T47D (cell line): ENCODE results near the gene ADAMTSL3.

Experiments
- DNase-seq, 2 experiments: peaks; one replicate each; pipeline versions ENCODE4 v3.0.0 to v3.0.0-alpha.2; 2011 to 2012; ENCODE audit warnings: low read depth in 1 of 2, low spot score in 1 of 2
- JUND ChIP-seq: IDR thresholded peaks from 2 replicates; pipeline ENCODE4 v1.6.1; 2012; ENCODE audit warnings: low read depth
- in situ Hi-C: cut with HindIII; loops from 2 replicates; pipeline ENCODE4 v1.10.0; 2016; ENCODE audit warnings: low sequenced_read_pairs, low pct_unique_long_range_greater_than_20kb

Gene ADAMTSL3

GRCh38 chr15:83643201-83643600 lies 10.7 kb upstream of the ADAMTSL3 start:
- no peak for DNase-seq
- in situ Hi-C loops, result no loop called here
- TF ChIP-seq JUND, result no peak

DNA sequence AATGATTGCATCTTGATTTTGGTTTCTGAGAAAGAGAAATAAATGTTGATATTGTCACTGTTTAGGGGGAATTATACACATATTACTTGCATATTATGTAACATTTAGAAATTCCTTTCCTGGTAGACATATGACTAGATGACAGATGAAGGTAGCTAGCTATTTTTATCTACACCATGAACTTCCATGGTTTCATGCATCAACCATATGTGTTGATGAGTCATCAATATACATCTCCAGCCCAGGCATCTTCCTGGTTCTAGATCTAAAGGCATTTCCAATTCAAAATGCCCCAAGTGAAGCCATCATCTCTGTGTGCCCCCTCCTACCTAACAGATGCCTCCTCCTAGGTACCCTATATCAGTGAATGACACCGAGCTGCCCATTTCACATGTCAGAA lies 9.5 kb upstream of the ADAMTSL3 start:
- in situ Hi-C loops, result no loop called here
- no peak for TF ChIP-seq JUND
- no peak for DNase-seq

- TF ChIP-seq JUND, result no peak
- in situ Hi-C loops, result no loop called here
- DNase-seq, result no peak
These were observed 3.1 kb upstream of the ADAMTSL3 start for GRCh38 chr15:83650831-83651230.

- in situ Hi-C loops, result no loop called here
- TF ChIP-seq JUND, result no peak
These were observed 2.4 kb upstream of the ADAMTSL3 start for GRCh38 chr15:83651541-83651940.

GRCh38 chr15:83652626-83653204 lies 1.2 kb upstream of the ADAMTSL3 start:
- in situ Hi-C loops, result no loop called here
- DNase-seq, result no peak
- no peak for TF ChIP-seq JUND

More at GRCh38 chr15:83651541-83651940, 2.4 kb upstream of the ADAMTSL3 start:
- DNase-seq, result peak in 1 of 2 experiments; percentile 61

- TF ChIP-seq JUND, result no peak
- in situ Hi-C loops, result no loop called here
- no peak for DNase-seq
These were observed 660 bp upstream of the ADAMTSL3 start for GRCh38 chr15:83653288-83653638.

- in situ Hi-C loops, result no loop called here
- TF ChIP-seq JUND, result no peak
- DNase-seq, result no peak
These were observed 685 bp downstream of the ADAMTSL3 start for GRCh38 chr15:83654379-83655236.

DNA sequence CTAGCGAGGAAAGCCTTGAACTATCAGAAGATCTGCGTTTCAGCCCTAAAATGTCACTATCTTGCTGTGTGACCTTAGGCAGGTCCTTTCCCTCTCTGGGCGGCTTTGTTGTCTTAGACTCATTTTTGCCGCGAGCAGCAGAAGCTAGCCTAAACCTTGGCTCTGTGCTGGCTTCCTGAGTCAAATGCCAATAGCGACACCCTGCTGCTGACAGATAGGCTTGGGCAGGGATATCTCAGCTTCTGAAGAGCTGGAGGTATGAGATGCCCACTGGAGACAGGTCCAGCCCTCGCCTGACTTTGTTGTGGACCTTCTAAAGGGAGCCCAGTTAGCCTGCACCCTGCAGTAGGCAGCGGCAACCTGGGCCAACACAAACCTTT lies 1.3 kb downstream of the ADAMTSL3 start:
- in situ Hi-C loops, result no loop called here
- no peak for TF ChIP-seq JUND
- DNase-seq, result no peak

GRCh38 chr15:83656192-83656591 lies 2.3 kb downstream of the ADAMTSL3 start:
- DNase-seq, result no peak
- in situ Hi-C loops, result no loop called here
- no peak for TF ChIP-seq JUND

- no peak for DNase-seq
- no peak for TF ChIP-seq JUND
- in situ Hi-C loops, result no loop called here
These were observed 3.1 kb downstream of the ADAMTSL3 start for GRCh38 chr15:83656943-83657528.

GRCh38 chr15:83657549-83657948 lies 3.6 kb downstream of the ADAMTSL3 start:
- in situ Hi-C loops, result no loop called here
- no peak for TF ChIP-seq JUND
- no peak for DNase-seq

- no peak for TF ChIP-seq JUND
- in situ Hi-C loops, result no loop called here
- DNase-seq, result no peak
These were observed 4.8 kb downstream of the ADAMTSL3 start for GRCh38 chr15:83658430-83659416.
